Lower leg skin (tissue), 4 donors: ENCODE measurements around the gene C13orf46. TPM values are rescaled to one million over a fixed set of nuclear protein-coding genes. Genes with fewer than 3 reads are reported as not detected.

ENCODE experiments used
- DNase-seq, 2 donors: peaks; one replicate each; pipeline ENCODE4 v3.0.0-alpha.2; 2019; ENCODE audit warnings: low spot score in 2 of 2
- H3K4me3 ChIP-seq: fragments of 200-600 bp; sonication (generic); 2 replicates; pipeline ENCODE4 v1.5.1; 2017; ENCODE audit warnings: mild to moderate bottlenecking, low read depth; ENCODE audit not compliant: poor library complexity, severe bottlenecking
- CTCF ChIP-seq, 3 donors: fragments of 450-650 bp; IDR thresholded peaks; one replicate each; pipeline ENCODE4 v1.5.1; 2016; ENCODE audit warnings: antibody characterized with exemption in 3 of 3, mild to moderate bottlenecking in 3 of 3, moderate library complexity in 2 of 3
- POLR2A ChIP-seq, 2 donors: fragments of 450-650 bp; IDR thresholded peaks; one replicate each; pipeline ENCODE4 v1.6.1; 2016 to 2017; ENCODE audit warnings: antibody characterized with exemption in 2 of 2, mild to moderate bottlenecking in 1 of 2, moderate library complexity in 1 of 2
- WGBS, 2 donors: methylation state at CpG; one replicate each; pipeline ENCODE4 v1.1.5; 2018; 5-methylcytosine and 5-hydroxymethylcytosine counted together
- intact Hi-C: fragments of 100-400 bp; cut with DNase I; formaldehyde crosslinking; loops from one replicate; pipeline ENCODE4 v1.15.0; 2023; ENCODE audit warnings: low total_unique reads
- total RNA-seq, 4 donors: library from RNA; depleted of rRNA; stranded (reverse); fragments of >200 nt; gene quantifications; one replicate each; pipeline ENCODE4 v1.1.0, GENCODE V29; 2016

Gene C13orf46
- total RNA-seq, 4 donors from 2014 or later = 0.13 to 1.4 (median 0.13) TPM; not detected in 1

DNA sequence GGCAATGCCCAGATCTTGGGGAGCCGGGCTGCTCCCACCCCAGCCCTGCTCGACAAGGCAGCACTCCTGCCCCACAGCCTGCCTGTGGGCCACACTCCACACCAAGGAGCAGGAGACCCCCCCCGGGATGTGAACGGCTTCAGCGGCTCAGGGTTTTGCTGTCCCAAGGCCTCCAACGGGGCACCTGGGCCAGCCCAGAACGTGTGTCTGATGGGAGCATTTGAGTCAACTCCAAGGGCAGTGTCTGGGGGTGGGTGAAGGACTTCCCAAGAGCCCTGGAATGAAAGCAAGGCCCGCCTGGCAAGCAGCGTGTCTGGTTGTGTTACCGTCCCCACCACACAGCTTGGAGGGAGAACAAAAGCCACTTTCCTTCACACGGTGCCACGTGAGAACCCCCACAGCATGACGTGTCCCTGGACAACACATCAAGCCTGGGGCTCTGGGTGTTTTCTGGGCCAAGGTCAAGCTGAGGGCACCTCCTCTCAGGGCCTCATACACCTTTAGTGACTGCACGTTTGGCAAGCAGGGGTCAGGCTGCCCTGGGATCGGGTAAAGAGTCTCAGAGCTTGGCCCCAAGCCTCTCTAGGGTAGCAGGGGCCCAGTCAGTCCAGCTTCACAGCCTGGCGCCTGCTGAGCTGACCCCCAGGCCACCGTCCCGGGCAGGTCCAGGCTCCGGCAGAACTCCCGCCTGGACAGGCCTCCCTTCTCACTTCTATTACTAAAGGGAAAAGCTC, 6.0 kb downstream of the C13orf46 start:
- TF ChIP-seq POLR2A (IDR thresholded peaks at IDR 0.05) (no peak), CTCF (IDR thresholded peaks at IDR 0.05) (no peak)
- WGBS, 2 donors = 89 to 90% methylated on average over 20 of the region's 20 CpGs
- intact Hi-C loops = no loop called here
- H3K4me3 ChIP-seq = no peak overlapping the region
- no peak for DNase-seq

- WGBS, 2 donors = 94 to 95% methylated on average over 9 of the region's 9 CpGs
Measured at GRCh38 chr13:113967206-113967720, 6.6 kb downstream of the C13orf46 start.

GRCh38 chr13:113965968-113966884, 7.7 kb downstream of the C13orf46 start:
- no peak for TF ChIP-seq CTCF (IDR thresholded peaks at IDR 0.05)

More at GRCh38 chr13:113967206-113967720, 6.6 kb downstream of the C13orf46 start:
- no peak for DNase-seq
- intact Hi-C loops = no loop called here
- TF ChIP-seq POLR2A (IDR thresholded peaks at IDR 0.05) = no peak
- TF ChIP-seq CTCF (IDR thresholded peaks at IDR 0.05) = no peak
- no peak overlapping the region for H3K4me3 ChIP-seq

GRCh38 chr13:113965383-113965874, 8.4 kb downstream of the C13orf46 start:
- H3K4me3 ChIP-seq = no peak overlapping the region
- intact Hi-C loops = no loop called here
- TF ChIP-seq CTCF (IDR thresholded peaks at IDR 0.05) (no peak), POLR2A (IDR thresholded peaks at IDR 0.05) (no peak)
- whole genome bisulfite sequencing, 2 donors = 94 to 95% methylated on average over 2 of the region's 2 CpGs
- DNase-seq = no peak

More at GRCh38 chr13:113965968-113966884, 7.7 kb downstream of the C13orf46 start:
- intact Hi-C loops = no loop called here
- 96% methylated on average over 5 of the region's 5 CpGs for WGBS, 2 donors
- no peak for DNase-seq
- no peak overlapping the region for H3K4me3 ChIP-seq

DNA sequence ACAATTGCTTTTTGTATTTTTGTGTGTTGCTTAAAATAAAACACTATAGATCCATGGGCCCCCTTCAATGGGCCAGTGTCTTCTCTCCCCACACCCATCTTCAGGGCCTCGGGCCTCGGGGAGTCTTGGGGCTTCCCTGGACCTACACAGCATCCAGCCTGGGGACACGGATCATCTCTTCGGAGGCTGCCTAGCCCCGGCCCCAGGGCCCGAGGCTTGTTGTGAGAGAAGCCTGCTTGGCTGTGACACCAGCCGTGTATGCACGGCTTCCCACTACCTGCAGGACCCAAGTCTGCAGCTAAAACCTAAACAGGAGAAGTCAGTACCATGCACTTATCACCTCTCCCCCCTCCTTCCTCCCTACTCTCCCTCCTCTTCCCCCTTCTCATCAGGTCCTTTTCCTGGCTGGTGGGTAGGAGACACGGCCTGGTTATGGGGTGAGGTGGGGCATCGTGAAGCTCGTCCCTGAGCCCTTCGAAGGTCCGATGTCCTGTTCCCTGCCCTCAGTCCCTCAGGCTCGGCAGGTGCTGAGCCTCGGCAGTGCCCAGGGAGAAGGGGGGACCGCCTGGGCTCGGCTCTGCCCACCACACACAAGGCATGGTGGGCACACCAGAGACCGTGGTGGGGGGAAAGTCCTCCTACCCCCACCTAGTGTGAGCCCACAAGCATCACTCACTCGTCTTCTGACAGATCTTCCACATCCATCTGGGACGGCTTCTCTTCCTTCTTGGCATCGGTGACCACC, 9.5 kb downstream of the C13orf46 start:
- no peak for TF ChIP-seq CTCF (IDR thresholded peaks at IDR 0.05)
- TF ChIP-seq POLR2A (IDR thresholded peaks at IDR 0.05) = no peak
- DNase-seq = no peak
- WGBS, 2 donors = 86 to 92% methylated on average over 20 to 21 of the region's 21 CpGs
- no peak overlapping the region for H3K4me3 ChIP-seq
- intact Hi-C loops = no loop called here
